ENCODE measurements around the gene RPL36. TPM values are rescaled to one million over a fixed set of nuclear protein-coding genes. Genes with fewer than 3 reads are reported as not detected.

Gene RPL36
- total and polyA plus RNA-seq, 2 of the 8 experiments (the other 6 are each of a cell fraction or from before 2014, with no cell fraction given), result 951 to 1,075 TPM

DNA sequence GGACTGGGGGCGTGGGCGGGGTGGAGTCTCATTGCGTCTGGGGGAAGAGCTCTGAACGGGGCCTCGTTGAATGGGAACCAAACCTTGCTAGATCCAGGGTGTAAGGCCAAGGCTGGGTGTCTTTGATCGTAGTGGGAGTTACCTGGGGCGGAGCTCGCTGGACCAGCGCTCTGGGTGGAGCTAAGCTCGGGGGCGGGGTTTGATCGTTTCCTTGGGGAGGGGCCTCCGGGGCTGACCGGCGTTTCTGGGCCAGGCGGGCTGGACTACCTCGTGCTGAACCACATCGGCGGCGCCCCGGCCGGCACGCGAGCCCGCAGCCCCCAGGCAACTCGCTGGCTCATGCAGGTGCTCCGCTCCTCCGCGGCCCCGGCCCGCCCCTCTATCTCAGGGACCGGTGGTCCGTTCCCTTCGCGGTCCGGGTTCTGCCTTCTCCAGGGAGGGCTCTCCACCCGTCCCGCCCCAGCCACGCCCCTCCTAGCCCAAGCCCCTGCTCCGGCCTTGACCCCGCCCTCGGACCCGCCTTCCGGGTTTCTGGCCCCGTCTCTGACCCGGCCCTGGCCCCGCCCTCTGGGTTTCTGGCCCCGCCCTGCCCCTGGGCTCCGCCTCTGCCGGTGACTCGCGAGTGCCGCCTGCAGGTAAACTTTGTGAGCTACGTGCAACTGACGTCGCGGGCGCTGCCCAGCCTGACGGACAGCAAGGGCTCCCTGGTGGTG is 3.3 kb upstream of the RPL36 start:
- no peak overlapping the region for H2BK15ac ChIP-seq (ENCODE audit: low read length)
- no peak overlapping the region for H3K4ac ChIP-seq (replicated peaks; ENCODE audit: insufficient read length, low read depth, low read length)
- no peak overlapping the region; the same call in 1 of the 2 replicates for H3K27ac ChIP-seq (ENCODE audit: low read depth, low read length)
- H4K20me1 ChIP-seq (replicated peaks in 1 of 2; ENCODE audit: control insufficient read depth in 1 of 2, insufficient read depth in 2 of 2, low read length in 2 of 2), result peaks cover 12% of the 10 kb centered on the region in 2 experiments
- peaks cover 10 to 16% of the 10 kb centered on the region in 2 experiments for H3K79me2 ChIP-seq (ENCODE audit: control insufficient read depth in 1 of 2, insufficient read depth in 2 of 2, low read length in 2 of 2)
- H2BK120ac ChIP-seq (replicated peaks; ENCODE audit: low read depth, low read length), result no peak overlapping the region
- FAIRE-seq (no peak), DNase-seq (ENCODE audit: low read depth in 1 of 2, low spot score in 2 of 2) (peak; percentile 90 to 100)
- H3K9ac ChIP-seq (replicated peaks in 1 of 4; ENCODE audit: extremely low read depth in 1 of 4, low read depth in 3 of 4, low read length in 3 of 4), result peak overlapping the region in 2 of 4 experiments; percentile 36 to 38; a peak in 2 of 7 replicates
- no peak overlapping the region for H3K14ac ChIP-seq (ENCODE audit: insufficient read length)
- peak overlapping the region; percentile 36 to 75 for H3K4me2 ChIP-seq (ENCODE audit: insufficient read depth in 1 of 2, low read depth in 2 of 2, low read length in 2 of 2)
- peak overlapping the region; percentile 49 to 71 (median 56) for H3K4me3 ChIP-seq (ENCODE audit: extremely low read depth in 1 of 4, insufficient read depth in 2 of 4, low read depth in 3 of 4, low read length in 4 of 4)
- no peak overlapping the region for H2BK20ac ChIP-seq (ENCODE audit: low read length)
- no peak overlapping the region for H4K91ac ChIP-seq (replicated peaks; ENCODE audit: insufficient read length, low read length)
- peaks cover 0 to 4% (median 1%) of the 10 kb centered on the region in 4 experiments; a peak in 3 of 7 replicates for H3K4me1 ChIP-seq (replicated peaks in 1 of 4; ENCODE audit: control insufficient read depth in 3 of 4, insufficient read depth in 4 of 4, low read length in 3 of 4)
- H2BK12ac ChIP-seq (ENCODE audit: low read depth, low read length), result peak overlapping the region; percentile 84; the same call in 1 of the 2 replicates
- H3K27me3 ChIP-seq (replicated peaks in 1 of 4; ENCODE audit: control insufficient read depth in 3 of 4, extremely low read depth in 1 of 4, insufficient read depth in 3 of 4, low read length in 3 of 4), result no peaks in the 10 kb centered on the region
- H3K18ac ChIP-seq (ENCODE audit: extremely low read depth, low read length), result peak overlapping the region; percentile 83
- H3K79me1 ChIP-seq (ENCODE audit: low read depth, low read length), result no peaks in the 10 kb centered on the region
- H3K56ac ChIP-seq (replicated peaks; ENCODE audit: insufficient read length, low read depth, low read length), result no peak overlapping the region
- ChIA-PET CTCF (ENCODE audit: partially characterized antibody) (interaction anchor here (0.9 to 4.9 kb wide), 16 partner anchors 10 to 125 kb away, joined by 3 to 26 read pairs (median 4); partner anchors contain the start of gene DUS3L), POLR2A (ENCODE audit: partially characterized antibody) (interaction anchor here (0.8 to 15.6 kb wide), 7 partner anchors 9 to 142 kb away, joined by 3 to 620 read pairs (median 8); partner anchors contain the start of genes CATSPERD and LONP1)
- no peak overlapping the region for H2AFZ ChIP-seq (ENCODE audit: low read length)
- H2AK5ac ChIP-seq (ENCODE audit: low read depth, low read length), result no peak overlapping the region
- 3% methylated on average over 14 of the region's 59 CpGs; no CpG with 5 or more reads in 1 of the 2 experiments for WGBS, 2 experiments (ENCODE audit: extremely low coverage in 1 of 2, insufficient coverage in 1 of 2, insufficient read length in 1 of 2, insufficient replicate concordance in 2 of 2, low coverage in 1 of 2, low lambda C conversion rate in 2 of 2, missing lambda C conversion rate in 1 of 2)
- H3K9me3 ChIP-seq (ENCODE audit: insufficient read depth in 2 of 2, low read depth in 1 of 2, low read length in 1 of 2), result no peaks in the 10 kb centered on the region
- peak overlapping the region; percentile 35; the same call in 1 of the 2 replicates for H2BK5ac ChIP-seq (ENCODE audit: low read depth, low read length)
- H3K36me3 ChIP-seq (ENCODE audit: control insufficient read depth in 2 of 4, insufficient read depth in 4 of 4, low read length in 3 of 4), result peaks cover 1 to 9% (median 7%) of the 10 kb centered on the region in 4 experiments; a peak in 6 of 8 replicates
- peaks cover 5% of the 10 kb centered on the region; the same call in 1 of the 2 replicates for H3K23me2 ChIP-seq (ENCODE audit: low read depth, low read length)
- no peak overlapping the region for H3K23ac ChIP-seq (ENCODE audit: insufficient read length)
- no peak overlapping the region for H4K5ac ChIP-seq (ENCODE audit: insufficient read length, low read depth, low read length)
- peak overlapping the region; percentile 82; the same call in 1 of the 2 replicates for H4K8ac ChIP-seq (ENCODE audit: extremely low read depth, insufficient read depth, low read length)
- TF ChIP-seq TBP (IDR thresholded peaks at IDR 0.05; ENCODE audit: low read depth, low read length) (no peak), ASH2L (IDR thresholded peaks at IDR 0.05; ENCODE audit: low read length) (peak; percentile 25), BCL11A (IDR thresholded peaks at IDR 0.05; ENCODE audit: low read depth in 2 of 2, low read length in 2 of 2) (no peak), TAF7 (optimal IDR thresholded peaks at IDR 0.05; ENCODE audit: borderline replicate concordance, low read depth, low read length) (no peak), GTF2F1 (IDR thresholded peaks at IDR 0.05; ENCODE audit: borderline replicate concordance, low read depth, low read length) (no peak), SUZ12 (IDR thresholded peaks at IDR 0.05; ENCODE audit: low read length) (no peak), RNF2 (IDR thresholded peaks at IDR 0.05; ENCODE audit: borderline replicate concordance, low read depth, low read length, missing control alignments, poor library complexity, severe bottlenecking) (no peak), NRF1 (IDR thresholded peaks at IDR 0.05; ENCODE audit: low read depth, low read length) (no peak), HDAC2 (IDR thresholded peaks at IDR 0.05; ENCODE audit: borderline replicate concordance in 1 of 2, low read depth in 2 of 2, low read length in 2 of 2) (no peak)
- TF ChIP-seq, protein P1, sequence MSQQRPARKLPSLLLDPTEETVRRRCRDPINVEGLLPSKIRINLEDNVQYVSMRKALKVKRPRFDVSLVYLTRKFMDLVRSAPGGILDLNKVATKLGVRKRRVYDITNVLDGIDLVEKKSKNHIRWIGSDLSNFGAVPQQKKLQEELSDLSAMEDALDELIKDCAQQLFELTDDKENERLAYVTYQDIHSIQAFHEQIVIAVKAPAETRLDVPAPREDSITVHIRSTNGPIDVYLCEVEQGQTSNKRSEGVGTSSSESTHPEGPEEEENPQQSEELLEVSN (IDR thresholded peaks at IDR 0.05), result no peak
